Measurements from ENCODE around the gene SPECC1. TPM values are rescaled to one million over a fixed set of nuclear protein-coding genes. Genes with fewer than 3 reads are reported as not detected.

Gene SPECC1
- total RNA-seq, 1 donor from 2014 or later = 7.5 TPM

DNA sequence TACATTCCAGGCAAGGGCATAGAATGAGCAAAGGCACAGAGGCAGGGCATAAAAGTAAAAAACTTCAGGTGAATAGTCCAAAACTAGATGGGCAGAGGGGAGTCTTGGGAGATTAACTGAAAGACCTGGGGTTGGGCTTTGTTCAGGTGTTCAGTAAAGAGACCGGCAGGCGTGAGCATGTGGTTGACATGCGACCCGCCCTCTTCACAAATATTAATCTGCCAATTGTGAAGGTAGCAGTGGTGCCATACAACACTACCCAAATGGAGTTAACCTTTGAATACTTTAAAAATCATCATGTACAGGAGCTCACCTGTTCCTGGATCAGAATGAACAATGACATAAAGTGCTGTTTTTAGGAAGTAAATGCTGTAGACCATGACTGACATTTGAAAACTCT lies 232.7 kb downstream of the SPECC1 start:
- H3K27me3 Mint-ChIP-seq = no peaks in the 10 kb centered on the region
- ChIA-PET POLR2A (no interaction called here), CTCF (no interaction called here)
- ATAC-seq (ENCODE audit: low read depth) = no peak
- TF ChIP-seq, protein P1, sequence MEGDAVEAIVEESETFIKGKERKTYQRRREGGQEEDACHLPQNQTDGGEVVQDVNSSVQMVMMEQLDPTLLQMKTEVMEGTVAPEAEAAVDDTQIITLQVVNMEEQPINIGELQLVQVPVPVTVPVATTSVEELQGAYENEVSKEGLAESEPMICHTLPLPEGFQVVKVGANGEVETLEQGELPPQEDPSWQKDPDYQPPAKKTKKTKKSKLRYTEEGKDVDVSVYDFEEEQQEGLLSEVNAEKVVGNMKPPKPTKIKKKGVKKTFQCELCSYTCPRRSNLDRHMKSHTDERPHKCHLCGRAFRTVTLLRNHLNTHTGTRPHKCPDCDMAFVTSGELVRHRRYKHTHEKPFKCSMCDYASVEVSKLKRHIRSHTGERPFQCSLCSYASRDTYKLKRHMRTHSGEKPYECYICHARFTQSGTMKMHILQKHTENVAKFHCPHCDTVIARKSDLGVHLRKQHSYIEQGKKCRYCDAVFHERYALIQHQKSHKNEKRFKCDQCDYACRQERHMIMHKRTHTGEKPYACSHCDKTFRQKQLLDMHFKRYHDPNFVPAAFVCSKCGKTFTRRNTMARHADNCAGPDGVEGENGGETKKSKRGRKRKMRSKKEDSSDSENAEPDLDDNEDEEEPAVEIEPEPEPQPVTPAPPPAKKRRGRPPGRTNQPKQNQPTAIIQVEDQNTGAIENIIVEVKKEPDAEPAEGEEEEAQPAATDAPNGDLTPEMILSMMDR (IDR thresholded peaks at IDR 0.05) = no peak
- H3K4me1 Mint-ChIP-seq = no peaks in the 10 kb centered on the region
- H3K36me3 Mint-ChIP-seq (ENCODE audit: low read depth) = peaks cover 4% of the 10 kb centered on the region
- DNase-seq = no peak
- intact Hi-C loops (cut with micrococcal nuclease) = no loop called here
- H3K27ac Mint-ChIP-seq = no peak overlapping the region
- H3K9me3 Mint-ChIP-seq = no peaks in the 10 kb centered on the region
- no peak overlapping the region for H3K4me3 Mint-ChIP-seq

DNA sequence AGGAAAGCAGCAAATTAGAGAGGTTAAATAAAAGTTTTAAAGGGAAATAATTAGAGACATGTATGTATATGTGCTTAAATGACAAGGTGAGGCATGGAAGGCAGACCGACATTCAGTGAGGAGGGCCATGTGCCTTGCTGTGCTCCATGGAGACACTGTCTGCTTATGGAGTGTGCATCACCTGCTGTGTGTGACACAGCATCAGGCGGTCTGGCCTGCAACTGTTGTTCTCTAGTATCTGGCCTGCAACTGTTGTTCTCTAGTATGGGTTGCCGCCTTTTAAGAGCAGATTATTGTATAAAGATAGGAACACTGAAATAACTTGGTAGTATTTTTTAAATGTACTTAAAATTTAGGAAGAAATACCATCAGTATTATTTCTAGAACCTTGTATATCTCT lies 233.1 kb downstream of the SPECC1 start:
- Mint-ChIP-seq H3K27me3 (no peaks in the 10 kb centered on the region), H3K4me1 (no peaks in the 10 kb centered on the region), H3K4me3 (no peak overlapping the region), H3K9me3 (no peaks in the 10 kb centered on the region), H3K27ac (no peak overlapping the region), H3K36me3 (ENCODE audit: low read depth) (peaks cover 4% of the 10 kb centered on the region)
- ChIA-PET CTCF (no interaction called here), POLR2A (no interaction called here)
- TF ChIP-seq, protein P1 (IDR thresholded peaks at IDR 0.05) = no peak
- no peak for DNase-seq
- ATAC-seq (ENCODE audit: low read depth) = no peak
- intact Hi-C loops (cut with micrococcal nuclease) = no loop called here

DNA sequence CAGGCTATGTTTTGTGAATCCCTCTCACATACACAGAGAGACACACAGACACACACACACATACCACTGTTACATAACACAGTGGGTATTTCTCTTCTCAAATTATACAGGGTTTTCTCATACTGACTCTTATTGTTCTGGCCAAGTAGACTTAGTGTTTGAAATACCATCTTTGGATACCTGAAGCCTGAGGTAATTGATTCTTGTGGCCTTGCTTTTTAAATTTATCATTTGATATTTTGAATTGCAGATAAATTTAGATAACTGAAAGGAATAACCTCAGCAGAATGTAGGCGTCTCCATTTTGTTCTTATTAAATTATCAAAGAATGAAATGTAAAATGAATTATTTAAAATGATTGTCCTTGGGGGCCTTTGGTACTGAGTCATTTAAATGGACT lies 234.4 kb downstream of the SPECC1 start:
- ATAC-seq (ENCODE audit: low read depth) = no peak
- H3K4me3 Mint-ChIP-seq = no peak overlapping the region
- TF ChIP-seq, protein P1 (IDR thresholded peaks at IDR 0.05) = no peak
- H3K4me1 Mint-ChIP-seq = no peaks in the 10 kb centered on the region
- POLR2A ChIA-PET = no interaction called here
- H3K27me3 Mint-ChIP-seq = no peaks in the 10 kb centered on the region
- peaks cover 2% of the 10 kb centered on the region for H3K9me3 Mint-ChIP-seq
- no peak for DNase-seq
- H3K27ac Mint-ChIP-seq = no peak overlapping the region
- CTCF ChIA-PET = no interaction called here
- intact Hi-C loops (cut with micrococcal nuclease) = no loop called here
- peaks cover 5% of the 10 kb centered on the region for H3K36me3 Mint-ChIP-seq (ENCODE audit: low read depth)

DNA sequence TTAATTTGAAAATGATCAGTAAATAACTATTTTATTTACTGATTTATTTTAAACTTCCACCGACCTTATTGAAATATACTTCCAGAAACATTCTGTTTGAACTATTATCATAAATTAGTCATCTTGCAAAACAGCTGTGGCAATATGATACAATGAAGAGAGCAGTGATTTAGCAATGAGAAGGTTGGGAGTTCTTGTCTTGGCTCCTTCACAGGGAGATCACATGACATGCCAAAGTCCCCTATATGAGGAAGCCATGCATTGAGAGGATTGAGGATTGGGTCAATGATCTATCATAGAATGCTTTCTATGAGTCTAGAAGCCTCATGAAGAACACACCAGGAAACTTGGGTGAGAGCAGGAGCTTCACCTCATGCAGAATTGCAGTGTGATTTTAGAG lies 235.5 kb downstream of the SPECC1 start:
- ChIA-PET POLR2A (no interaction called here), CTCF (no interaction called here)
- intact Hi-C loops (cut with micrococcal nuclease) = no loop called here

DNA sequence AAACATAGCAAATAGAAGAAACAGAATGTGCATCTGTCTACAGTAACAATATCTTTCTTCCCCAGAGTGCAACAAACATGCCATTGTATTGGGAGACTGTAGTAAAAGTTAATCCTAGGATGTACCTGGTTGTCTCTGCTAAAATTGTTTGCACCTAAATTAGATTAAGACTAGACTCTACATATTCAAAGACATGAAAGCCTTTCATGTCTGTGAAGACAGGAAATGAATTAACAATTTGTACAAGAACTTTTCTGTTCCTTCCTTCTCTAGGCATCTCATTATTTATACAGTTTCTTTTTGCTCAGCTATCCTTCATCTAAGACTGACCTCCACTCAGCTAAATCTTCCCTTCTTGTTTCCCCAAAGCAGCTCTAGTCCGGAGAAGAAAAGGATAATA lies 237.5 kb downstream of the SPECC1 start:
- Mint-ChIP-seq H3K27ac (no peak overlapping the region), H3K4me3 (no peak overlapping the region), H3K4me1 (no peaks in the 10 kb centered on the region), H3K36me3 (ENCODE audit: low read depth) (peaks cover 18% of the 10 kb centered on the region), H3K9me3 (peaks cover 13% of the 10 kb centered on the region), H3K27me3 (no peaks in the 10 kb centered on the region)
- DNase-seq (no peak), ATAC-seq (ENCODE audit: low read depth) (no peak)
- POLR2A ChIA-PET = no interaction called here
- CTCF ChIA-PET = interaction anchor here (1.1 kb wide), 1 partner anchor 20 kb away, joined by 3 read pairs; no protein-coding TSS in a partner anchor
- TF ChIP-seq, protein P1 (IDR thresholded peaks at IDR 0.05) = no peak
- intact Hi-C loops (cut with micrococcal nuclease) = no loop called here

More for the DNA sequence above, 235.5 kb downstream of the SPECC1 start:
- no peaks in the 10 kb centered on the region for H3K27me3 Mint-ChIP-seq
- no peak overlapping the region for H3K27ac Mint-ChIP-seq
- no peaks in the 10 kb centered on the region for H3K4me1 Mint-ChIP-seq
- peaks cover 8% of the 10 kb centered on the region for H3K9me3 Mint-ChIP-seq
- DNase-seq = no peak
- ATAC-seq (ENCODE audit: low read depth) = no peak
- TF ChIP-seq, protein P1 (IDR thresholded peaks at IDR 0.05) = no peak
- H3K4me3 Mint-ChIP-seq = no peak overlapping the region
- peaks cover 14% of the 10 kb centered on the region for H3K36me3 Mint-ChIP-seq (ENCODE audit: low read depth)

Measured in activated B cell treated with CpG ODN at 0.5 μM for 24 hours (primary cell).